Measurements from ENCODE around the gene CHD6.

GRCh38 chr20:41376349-41376748 lies 241.8 kb downstream of the CHD6 start:
- TF ChIP-seq CTCF (tag by site-specific recombination; IDR thresholded peaks at IDR 0.05) (no peak), YY2 (tag by site-specific recombination; IDR thresholded peaks at IDR 0.05) (no peak), ZNF37A (tag by site-specific recombination; IDR thresholded peaks at IDR 0.05) (no peak), ZNF274 (IDR thresholded peaks at IDR 0.05; ENCODE audit: low read length) (no peak), ZNF274 (tag by site-specific recombination; IDR thresholded peaks at IDR 0.05; ENCODE audit: borderline replicate concordance) (no peak), ZNF518A (tag by site-specific recombination; conservative IDR thresholded peaks at IDR 0.05; ENCODE audit: low read depth) (no peak), ZNF121 (tag by site-specific recombination; IDR thresholded peaks at IDR 0.05) (no peak), ZNF280D (tag by site-specific recombination; IDR thresholded peaks at IDR 0.05) (no peak), ZNF704 (tag by site-specific recombination; IDR thresholded peaks at IDR 0.05) (no peak), ZBTB49 (tag by site-specific recombination; IDR thresholded peaks at IDR 0.05; ENCODE audit: low read depth) (no peak), REST (tag by site-specific recombination; IDR thresholded peaks at IDR 0.05) (no peak), ZNF549 (tag by site-specific recombination; IDR thresholded peaks at IDR 0.05) (no peak)
